Measurements from ENCODE around the gene LPP. TPM values are rescaled to one million over a fixed set of nuclear protein-coding genes. Genes with fewer than 3 reads are reported as not detected.

The LPP gene
- polyA plus RNA-seq, 3 donors: 14.1 to 23.2 (median 15.3) TPM

- H3K4me3 Mint-ChIP-seq: no peak overlapping the region
- no peak overlapping the region for H2AFZ ChIP-seq (ENCODE audit: insufficient read depth, low read depth, low read length, poor library complexity, severe bottlenecking)
- H3K79me2 ChIP-seq (ENCODE audit: insufficient read depth, low read length): peaks cover 2% of the 10 kb centered on the region
- no peak for DNase-seq
- WGBS (ENCODE audit: insufficient coverage): 90% methylated on average over 2 of the region's 6 CpGs
- H3K27ac Mint-ChIP-seq: no peak overlapping the region
- intact Hi-C loops (cut with micrococcal nuclease): no loop called here
- no peaks in the 10 kb centered on the region for H4K20me1 ChIP-seq (ENCODE audit: insufficient read depth, low read length)
- no peak overlapping the region for H3K4me3 ChIP-seq (replicated peaks in 1 of 3; ENCODE audit: low read depth in 2 of 3, low read length in 3 of 3)
- peaks cover 12% of the 10 kb centered on the region for H3K4me1 Mint-ChIP-seq
- H3K4me2 ChIP-seq (replicated peaks; ENCODE audit: extremely low read depth, low read length, poor library complexity, severe bottlenecking): no peak overlapping the region
- H3K36me3 ChIP-seq (replicated peaks in 1 of 2; ENCODE audit: control insufficient read depth in 1 of 2, insufficient read depth in 2 of 2, low read length in 2 of 2): peaks cover 0 to 9% of the 10 kb centered on the region in 2 donors
- H3K9me3 ChIP-seq (replicated peaks in 1 of 2; ENCODE audit: control insufficient read depth in 1 of 2, insufficient read depth in 1 of 2, low read length in 2 of 2): no peaks in the 10 kb centered on the region
- peaks cover 0 to 2% (median 0%) of the 10 kb centered on the region in 3 donors for H3K27me3 Mint-ChIP-seq (ENCODE audit: low read depth in 3 of 3)
- no peak for TF ChIP-seq CTCF (IDR thresholded peaks at IDR 0.05)
- no peak overlapping the region for H3K9ac ChIP-seq (ENCODE audit: insufficient read depth, low read length, poor library complexity, severe bottlenecking)
- no peaks in the 10 kb centered on the region for H3K9me3 Mint-ChIP-seq
- H3K27ac ChIP-seq (ENCODE audit: low read depth in 1 of 2, low read length in 2 of 2): no peak overlapping the region
- peaks cover 0 to 11% of the 10 kb centered on the region in 2 donors for H3K4me1 ChIP-seq (ENCODE audit: control insufficient read depth in 1 of 2, insufficient read depth in 2 of 2, low read length in 2 of 2)
- peaks cover 25 to 34% of the 10 kb centered on the region in 2 donors for H3K36me3 Mint-ChIP-seq
- H3K27me3 ChIP-seq (ENCODE audit: control insufficient read depth in 2 of 2, insufficient read depth in 2 of 2, low read length in 2 of 2): no peaks in the 10 kb centered on the region
Measured at GRCh38 chr3:188287762-188288505, 134.0 kb downstream of the LPP start.

DNA sequence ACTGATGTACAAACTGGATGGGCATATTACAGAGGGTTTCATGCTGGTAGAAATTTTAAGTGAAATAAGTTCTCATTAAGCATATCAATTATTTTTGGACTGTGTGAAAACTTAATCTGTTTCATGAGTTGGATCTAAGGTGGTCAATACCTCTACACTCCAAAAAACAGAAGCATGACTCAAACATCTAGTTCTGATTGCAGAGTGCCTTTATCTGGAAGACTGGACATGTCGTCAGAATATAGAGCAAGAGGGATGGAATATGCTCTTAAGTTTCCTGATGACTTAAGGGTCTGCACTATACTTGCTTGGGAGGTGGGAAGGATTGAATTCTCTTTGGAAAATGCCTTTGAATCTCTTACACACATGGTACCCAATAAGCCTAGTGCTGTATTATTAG lies 138.3 kb downstream of the LPP start:
- H3K4me1 Mint-ChIP-seq: peaks cover 46% of the 10 kb centered on the region

More for the DNA sequence above, 138.3 kb downstream of the LPP start:
- Histone ChIP-seq H2AFZ (ENCODE audit: insufficient read depth, low read depth, low read length, poor library complexity, severe bottlenecking) (no peak overlapping the region), H3K4me2 (replicated peaks; ENCODE audit: extremely low read depth, low read length, poor library complexity, severe bottlenecking) (no peak overlapping the region), H3K36me3 (replicated peaks in 1 of 2; ENCODE audit: control insufficient read depth in 1 of 2, insufficient read depth in 2 of 2, low read length in 2 of 2) (peaks cover 0 to 9% of the 10 kb centered on the region in 2 donors), H4K20me1 (ENCODE audit: insufficient read depth, low read length) (no peaks in the 10 kb centered on the region), H3K4me3 (replicated peaks in 1 of 3; ENCODE audit: low read depth in 2 of 3, low read length in 3 of 3) (no peak overlapping the region), H3K27ac (ENCODE audit: low read depth in 1 of 2, low read length in 2 of 2) (no peak overlapping the region), H3K79me2 (ENCODE audit: insufficient read depth, low read length) (peaks cover 15% of the 10 kb centered on the region), H3K9ac (ENCODE audit: insufficient read depth, low read length, poor library complexity, severe bottlenecking) (no peak overlapping the region), H3K9me3 (replicated peaks in 1 of 2; ENCODE audit: control insufficient read depth in 1 of 2, insufficient read depth in 1 of 2, low read length in 2 of 2) (no peaks in the 10 kb centered on the region), H3K27me3 (ENCODE audit: control insufficient read depth in 2 of 2, insufficient read depth in 2 of 2, low read length in 2 of 2) (no peaks in the 10 kb centered on the region), H3K4me1 (ENCODE audit: control insufficient read depth in 1 of 2, insufficient read depth in 2 of 2, low read length in 2 of 2) (peaks cover 35 to 47% of the 10 kb centered on the region in 2 donors)
- TF ChIP-seq CTCF (IDR thresholded peaks at IDR 0.05): no peak
- peaks cover 20 to 26% of the 10 kb centered on the region in 2 donors for H3K36me3 Mint-ChIP-seq
- DNase-seq: no peak
- no CpG with 5 or more reads among the region's 1 CpG for WGBS (ENCODE audit: insufficient coverage)
- intact Hi-C loops (cut with micrococcal nuclease): loop anchor here (10.0 kb wide), 3 partner anchors 143 to 547 kb away; partner anchors contain the start of gene BCL6 (in 1 of the 2)
- H3K9me3 Mint-ChIP-seq: peaks cover 0 to 2% (median 0%) of the 10 kb centered on the region in 7 donors
- H3K27me3 Mint-ChIP-seq (ENCODE audit: low read depth in 3 of 3): peaks cover 0 to 2% (median 0%) of the 10 kb centered on the region in 3 donors
- no peak overlapping the region for H3K4me3 Mint-ChIP-seq
- H3K27ac Mint-ChIP-seq: peak overlapping the region in 2 of 7 donors; percentile 19 to 79

All from CD14-positive monocyte (primary cell).